GM13977 (cell line): ENCODE results near the gene MAG.

Source experiments
- DNase-seq: peaks from one replicate; pipeline ENCODE4 v3.0.0; 2012; ENCODE audit warnings: low spot score
- in situ Hi-C: fragments of 300-500 bp; cut with MboI; formaldehyde crosslinking; loops from one replicate; pipeline ENCODE4 v1.12.0; 2022; ENCODE audit warnings: low sequenced_read_pairs, low pct_unique_long_range_greater_than_20kb, mixed read lengths, inconsistent platforms; ENCODE audit not compliant: unreplicated experiment
- TF ChIP-seq, protein P1 (sequence below): IDR thresholded peaks from 2 replicates; pipeline ENCODE4 v1.5.1; 2012; ENCODE audit warnings: mild to moderate bottlenecking, control low read depth; ENCODE audit not compliant: insufficient read depth; ENCODE audit errors: extremely low read depth, missing control alignments

Gene MAG

GRCh38 chr19:35249848-35250711 lies 41.9 kb upstream of the MAG start:
- in situ Hi-C loops, result no loop called here
- TF ChIP-seq, protein P1, sequence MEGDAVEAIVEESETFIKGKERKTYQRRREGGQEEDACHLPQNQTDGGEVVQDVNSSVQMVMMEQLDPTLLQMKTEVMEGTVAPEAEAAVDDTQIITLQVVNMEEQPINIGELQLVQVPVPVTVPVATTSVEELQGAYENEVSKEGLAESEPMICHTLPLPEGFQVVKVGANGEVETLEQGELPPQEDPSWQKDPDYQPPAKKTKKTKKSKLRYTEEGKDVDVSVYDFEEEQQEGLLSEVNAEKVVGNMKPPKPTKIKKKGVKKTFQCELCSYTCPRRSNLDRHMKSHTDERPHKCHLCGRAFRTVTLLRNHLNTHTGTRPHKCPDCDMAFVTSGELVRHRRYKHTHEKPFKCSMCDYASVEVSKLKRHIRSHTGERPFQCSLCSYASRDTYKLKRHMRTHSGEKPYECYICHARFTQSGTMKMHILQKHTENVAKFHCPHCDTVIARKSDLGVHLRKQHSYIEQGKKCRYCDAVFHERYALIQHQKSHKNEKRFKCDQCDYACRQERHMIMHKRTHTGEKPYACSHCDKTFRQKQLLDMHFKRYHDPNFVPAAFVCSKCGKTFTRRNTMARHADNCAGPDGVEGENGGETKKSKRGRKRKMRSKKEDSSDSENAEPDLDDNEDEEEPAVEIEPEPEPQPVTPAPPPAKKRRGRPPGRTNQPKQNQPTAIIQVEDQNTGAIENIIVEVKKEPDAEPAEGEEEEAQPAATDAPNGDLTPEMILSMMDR, result no peak
- no peak for DNase-seq

GRCh38 chr19:35251456-35251855 lies 40.5 kb upstream of the MAG start:
- in situ Hi-C loops, result no loop called here
- TF ChIP-seq, protein P1, result no peak
- DNase-seq, result no peak

DNA sequence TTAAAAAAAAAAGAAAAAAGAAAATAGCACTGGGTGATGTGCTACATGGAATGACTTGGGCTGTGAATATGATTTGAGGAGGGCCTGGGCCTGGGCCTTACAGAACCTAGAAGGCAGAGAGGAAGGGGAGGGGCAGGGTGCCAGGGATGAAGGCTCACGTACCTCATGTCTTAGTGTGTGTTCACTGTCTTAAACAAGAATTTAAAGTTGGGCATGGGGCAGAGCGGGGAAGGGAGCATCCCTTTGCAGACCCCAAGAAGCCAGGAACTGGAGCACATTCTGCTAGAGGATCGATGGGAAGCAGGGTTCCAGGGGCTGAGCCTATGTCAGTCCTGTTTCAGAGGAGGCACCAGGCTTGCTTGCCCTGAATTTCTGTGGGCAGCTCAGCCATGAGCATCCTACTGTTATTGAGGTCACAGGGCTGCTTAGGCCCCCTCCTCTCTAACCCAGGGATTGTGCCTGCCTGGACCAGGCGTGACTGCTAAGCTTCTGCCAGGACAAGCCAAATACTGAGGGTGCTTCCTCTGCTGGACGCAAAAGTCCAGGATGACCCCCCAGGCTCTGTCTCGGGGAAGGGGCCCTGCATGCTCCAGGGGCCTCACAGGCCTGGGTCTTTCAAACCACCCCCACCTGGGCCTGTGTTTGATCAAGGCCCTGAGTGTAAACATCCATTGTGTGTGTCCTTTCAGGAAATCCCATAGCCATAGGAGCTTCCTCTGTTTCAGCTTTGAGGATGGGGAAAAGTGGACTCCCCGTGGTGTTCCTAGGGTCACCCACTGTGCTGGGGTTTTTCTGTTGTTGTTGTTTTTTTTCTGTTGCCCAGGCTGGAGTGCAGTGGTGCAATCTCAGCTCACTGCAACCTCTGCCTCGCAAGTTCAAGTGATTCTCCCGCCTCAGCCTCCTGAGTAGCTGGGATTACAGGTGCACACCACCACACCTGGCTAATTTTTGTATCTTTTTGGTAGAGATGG lies 38.4 kb upstream of the MAG start:
- in situ Hi-C loops, result no loop called here
- no peak for DNase-seq
- TF ChIP-seq, protein P1, result no peak

- TF ChIP-seq, protein P1, result no peak
- DNase-seq, result no peak
- in situ Hi-C loops, result no loop called here
These were observed 37.3 kb upstream of the MAG start for GRCh38 chr19:35254341-35255297.

DNA sequence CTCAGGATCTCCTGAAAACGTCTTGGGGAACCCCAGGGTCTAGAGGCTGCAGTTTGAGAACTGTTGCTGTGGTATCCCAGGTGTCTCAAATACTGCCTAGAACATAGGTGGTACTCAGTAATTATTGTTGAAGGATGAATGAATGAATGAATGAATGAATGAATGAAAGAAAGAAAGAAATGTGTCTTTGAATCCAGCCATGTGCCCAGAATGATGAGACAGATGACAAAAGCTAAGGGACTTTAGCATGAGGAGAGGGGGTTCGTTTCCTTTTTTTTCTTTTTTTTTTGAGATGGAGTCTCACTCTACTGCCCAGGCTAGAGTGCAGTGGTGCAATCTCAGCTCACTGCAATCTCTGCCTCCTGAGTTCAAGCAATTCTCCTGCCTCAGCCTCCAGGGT lies 35.4 kb upstream of the MAG start:
- in situ Hi-C loops, result no loop called here
- TF ChIP-seq, protein P1, result no peak

DNA sequence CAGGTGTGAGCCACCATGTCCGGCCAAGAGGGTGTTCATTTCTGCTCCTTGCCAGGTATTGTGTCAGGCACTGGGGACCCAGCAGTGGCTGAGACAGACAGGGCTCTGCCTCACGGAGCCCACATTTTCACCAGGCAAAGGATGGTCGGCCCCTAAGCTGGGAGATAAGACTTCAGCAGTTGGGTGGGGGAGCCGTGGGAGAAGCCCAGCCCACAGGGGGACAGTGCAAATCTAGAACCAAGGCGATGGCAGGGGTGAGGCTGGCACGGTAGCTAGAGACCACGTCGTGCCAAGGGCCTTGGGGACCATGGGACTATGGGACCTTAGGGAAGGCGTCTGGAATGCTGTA lies 34.9 kb upstream of the MAG start:
- DNase-seq, result no peak
- in situ Hi-C loops, result no loop called here
- TF ChIP-seq, protein P1, result no peak

More for the DNA sequence above, 35.4 kb upstream of the MAG start:
- DNase-seq, result no peak
